GM12878 (cell line): Measurements from ENCODE around the gene KCNJ16. TPM values are rescaled to one million over a fixed set of nuclear protein-coding genes. Genes with fewer than 3 reads are reported as not detected.
"Not testable (repeated sequence)": the region's sequence is repeated elsewhere in the genome, so short reads cannot be mapped to it uniquely, and the experiment has no call there.

Experiments used
- ATAC-seq: fragments of 200-7000 bp; cut with Tn5 transposase; 3 replicates; pipeline ENCODE4 v1.9.1; 2020; ENCODE audit warnings: mild to moderate bottlenecking, moderate library complexity
- BruUV-seq: library from RNA; stranded (reverse); fragments of 400-500 nt; replicated peaks from 2 replicates; lab custom pipeline; 2021; lab: Mats Ljungman, UMichigan
- CTCF ChIA-PET: fragments of 300-600 bp; sonication (Branson Sonifier 250); formaldehyde crosslinking; extraction: SDS; loops from one replicate; lab custom pipeline; 2021; ENCODE audit warnings: inconsistent platforms; lab: Yijun Ruan, JAX
- POLR2A ChIA-PET: fragments of 350-600 bp; formaldehyde crosslinking; extraction: SDS; loops from one replicate; lab custom pipeline; 2021; ENCODE audit warnings: inconsistent platforms; lab: Charles Lee
- RAD21 ChIA-PET: fragments of 300-600 bp; sonication (Branson Sonifier 250); formaldehyde crosslinking; loops from one replicate; lab custom pipeline; 2023; ENCODE audit warnings: antibody characterized with exemption; ENCODE audit not compliant: unreplicated experiment; lab: Charles Lee
- SMC1A ChIA-PET: fragments of 300-600 bp; sonication (Branson Sonifier 250); formaldehyde crosslinking; loops from one replicate; lab custom pipeline; 2023; ENCODE audit not compliant: unreplicated experiment, uncharacterized antibody; lab: Charles Lee
- DNase-seq: peaks from one replicate; pipeline ENCODE4 v3.0.0-alpha.2; 2011; ENCODE audit warnings: low read depth, low spot score
- FAIRE-seq: peaks from 3 replicates; lab custom pipeline; 2011; peaks lifted over from hg19 to GRCh38; lab: Jason Lieb, UNC
- H2AFZ ChIP-seq: 2 replicates; pipeline ENCODE4 v1.6.0; 2011; ENCODE audit warnings: low read depth, low read length, control low read depth; ENCODE audit not compliant: control insufficient read depth
- H3K27ac ChIP-seq: 2 replicates; pipeline ENCODE4 v1.5.1; 2011; ENCODE audit warnings: control low read depth; ENCODE audit not compliant: control insufficient read depth, insufficient read depth
- H3K27me3 ChIP-seq, 2 experiments: replicated peaks in 1 of 2; 2 replicates each; pipeline versions ENCODE4 v1.6.0 to v1.6.1; 2011; ENCODE audit warnings: low read length in 1 of 2; ENCODE audit not compliant: control insufficient read depth in 2 of 2, insufficient read depth in 2 of 2
- H3K36me3 ChIP-seq, 2 experiments: 2 replicates each; pipeline ENCODE4 v1.5.1; 2011; ENCODE audit warnings: low read length in 1 of 2; ENCODE audit not compliant: control insufficient read depth in 2 of 2, insufficient read depth in 2 of 2
- H3K4me1 ChIP-seq: 2 replicates; pipeline ENCODE4 v1.6.1; 2011; ENCODE audit warnings: mild to moderate bottlenecking, low read length, moderate library complexity, mixed read lengths; ENCODE audit not compliant: control insufficient read depth, insufficient read depth
- H3K4me2 ChIP-seq: 2 replicates; pipeline ENCODE4 v1.6.0; 2011; ENCODE audit warnings: control low read depth; ENCODE audit not compliant: control insufficient read depth, insufficient read depth
- H3K4me3 ChIP-seq: fragments of 200-600 bp; sonication (generic); 2 replicates; pipeline ENCODE4 v1.5.1; 2016
- H3K79me2 ChIP-seq: 2 replicates; pipeline ENCODE4 v1.6.0; 2011; ENCODE audit warnings: low read length; ENCODE audit not compliant: control insufficient read depth, insufficient read depth
- H3K9ac ChIP-seq: 2 replicates; pipeline ENCODE4 v1.8.0; 2011; ENCODE audit warnings: low read length, control low read depth, mixed read lengths; ENCODE audit not compliant: control insufficient read depth, insufficient read depth
- H3K9me3 ChIP-seq: replicated peaks from 3 replicates; pipeline ENCODE4 v1.5.1; 2011; ENCODE audit warnings: mild to moderate bottlenecking, low read length; ENCODE audit not compliant: control insufficient read depth, insufficient read depth
- H4K20me1 ChIP-seq: 2 replicates; pipeline ENCODE4 v1.6.0; 2011; ENCODE audit not compliant: control insufficient read depth, insufficient read depth
- DPF2 ChIP-seq: fragments of 450-650 bp; IDR thresholded peaks from 2 replicates; pipeline ENCODE4 v1.6.1; 2017; ENCODE audit warnings: mild to moderate bottlenecking
- HDAC6 ChIP-seq: fragments of 200-600 bp; sonication (generic); IDR thresholded peaks from one replicate; pipeline ENCODE4 v1.8.0; 2017; ENCODE audit warnings: antibody characterized with exemption; ENCODE audit not compliant: unreplicated experiment
- HSF1 ChIP-seq: fragments of 150-350 bp; IDR thresholded peaks from 2 replicates; pipeline ENCODE4 v1.6.1; 2014; ENCODE audit warnings: mild to moderate bottlenecking, low read depth, low read length
- MAX ChIP-seq: IDR thresholded peaks from 2 replicates; pipeline ENCODE4 v1.6.1; 2012; ENCODE audit warnings: low read depth, low read length, improper control_type of control experiment
- MYC ChIP-seq: IDR thresholded peaks from 2 replicates; pipeline ENCODE4 v1.6.1; 2011; ENCODE audit warnings: mild to moderate bottlenecking, low read length, moderate library complexity, inconsistent platforms; ENCODE audit not compliant: insufficient read depth, insufficient replicate concordance, insufficient read length, severe bottlenecking
- POLR2AphosphoS5 ChIP-seq: IDR thresholded peaks from 2 replicates; pipeline ENCODE4 v1.6.1; 2011; ENCODE audit warnings: mild to moderate bottlenecking, low read length, inconsistent platforms
- WGBS: methylation state at CpG from one replicate; pipeline ENCODE4 v1.1.6; 2016; ENCODE audit warnings: low lambda C conversion rate; ENCODE audit not compliant: insufficient replicate concordance, insufficient coverage; ENCODE audit errors: missing lambda C conversion rate; 5-methylcytosine and 5-hydroxymethylcytosine counted together
- in situ Hi-C: fragments of 300-500 bp; cut with MboI; formaldehyde crosslinking; loops from 9 replicates; pipeline ENCODE4 v1.14.3; 2018; ENCODE audit warnings: mixed read lengths
- intact Hi-C: fragments of 100-400 bp; cut with micrococcal nuclease; formaldehyde crosslinking; loops from one replicate; pipeline ENCODE4 v1.14.2; 2022; ENCODE audit not compliant: unreplicated experiment
- polyA plus RNA-seq, 11 experiments: library from polyadenylated mRNA; depleted of rRNA in 4 of 11; unstranded in 6 of 11; stranded (reverse) in 5 of 11; fragments of >200 nt; fragmentation: Nextera tagmentation in 4 of 11; fragmentation: Illumina TruSeq in 1 of 11; extraction: Ambion mirVana in 4 of 11; extraction: Trizol in 1 of 11; gene quantifications; 1 replicate in 1 of 11; 2 replicates in 10 of 11; pipeline versions ENCODE4 v1.2.1 to v1.2.3, GENCODE V29; 2011 to 2016; ENCODE audit warnings: inconsistent platforms in 2 of 11, missing spikeins in 2 of 11, low read depth in 1 of 11
- total RNA-seq, 4 experiments: library from RNA; depleted of rRNA in 3 of 4; stranded (reverse); fragments of >200 nt in 3 of 4; fragmentation: Illumina TruSeq in 1 of 4; extraction: Trizol in 1 of 4; gene quantifications; 2 replicates each; pipeline versions ENCODE4 v1.2.1 to v1.2.3, GENCODE V29; 2013 to 2021

Gene KCNJ16
- total and polyA plus RNA-seq, 10 of the 15 experiments (the other 5 are each of a cell fraction or from before 2014, with no cell fraction given) = 0.08 to 0.24 (median 0.20) TPM; not detected in 7

GRCh38 chr17:70041540-70041939, 33.5 kb upstream of the KCNJ16 start:
- Histone ChIP-seq H3K9ac (no peak overlapping the region), H3K9me3 (no peaks in the 10 kb centered on the region), H3K27me3 (no peaks in the 10 kb centered on the region), H3K4me2 (no peak overlapping the region), H3K4me3 (no peak overlapping the region), H3K4me1 (no peaks in the 10 kb centered on the region), H4K20me1 (no peaks in the 10 kb centered on the region), H3K36me3 (no peaks in the 10 kb centered on the region), H3K79me2 (no peaks in the 10 kb centered on the region), H2AFZ (no peak overlapping the region), H3K27ac (no peak overlapping the region)
- DNase-seq = no peak
- WGBS = 68% methylated on average over 6 of the region's 6 CpGs
- intact Hi-C loops (no loop called here), in situ Hi-C loops (no loop called here)
- ATAC-seq = no peak
- ChIA-PET POLR2A (no interaction called here), CTCF (no interaction called here), RAD21 (no interaction called here), SMC1A (interaction anchor here (0.6 kb wide), 1 partner anchor 581 kb away, joined by 3 read pairs; no protein-coding TSS in a partner anchor)
- TF ChIP-seq DPF2 (no peak), POLR2AphosphoS5 (no peak), HSF1 (no peak), MAX (no peak), MYC (no peak), HDAC6 (no peak)
- FAIRE-seq = no peak
- BruUV-seq = no TSS peak

GRCh38 chr17:70045780-70046179, 29.2 kb upstream of the KCNJ16 start:
- H4K20me1 ChIP-seq, intact Hi-C loops, ATAC-seq, H2AFZ ChIP-seq, H3K9me3 ChIP-seq, H3K27ac ChIP-seq, POLR2A ChIA-PET, RAD21 ChIA-PET, H3K9ac ChIP-seq, H3K36me3 ChIP-seq, DNase-seq, CTCF ChIA-PET, H3K4me2 ChIP-seq, SMC1A ChIA-PET, in situ Hi-C loops, H3K27me3 ChIP-seq, H3K79me2 ChIP-seq, H3K4me1 ChIP-seq, H3K4me3 ChIP-seq, BruUV-seq, FAIRE-seq: not testable (repeated sequence)
- WGBS = 34% methylated on average over 5 of the region's 5 CpGs
